HEK293 (cell line): Measurements from ENCODE around the gene MAPK8IP3.

Source experiments
- CTCF ChIA-PET: fragments of 350-600 bp; formaldehyde crosslinking; extraction: SDS; loops from one replicate; lab custom pipeline; 2021; ENCODE audit warnings: antibody characterized with exemption; lab: Yijun Ruan, JAX
- POLR2A ChIA-PET: fragments of 300-600 bp; formaldehyde crosslinking; extraction: SDS; loops from one replicate; lab custom pipeline; 2020; ENCODE audit warnings: antibody characterized with exemption, inconsistent platforms; lab: Yijun Ruan, JAX
- H3K27ac ChIP-seq: fragments of 200-500 bp; sonication (Bioruptor generic); 2 replicates; pipeline ENCODE4 v1.5.1; 2014; ENCODE audit warnings: low read depth, low read length, control low read depth, inconsistent platforms; ENCODE audit errors: extremely low read depth
- H3K36me3 ChIP-seq, 2 experiments: fragments of 200-500 bp in 1 of 2; sonication (Bioruptor generic) in 1 of 2; 1 replicate in 1 of 2; 2 replicates in 1 of 2; pipeline ENCODE4 v1.5.1; 2014 to 2017; ENCODE audit warnings: inconsistent platforms in 2 of 2, low read length in 2 of 2; ENCODE audit not compliant: control insufficient read depth in 2 of 2, insufficient read depth in 1 of 2
- H3K4me1 ChIP-seq: fragments of 200-500 bp; sonication (Bioruptor generic); 2 replicates; pipeline ENCODE4 v1.5.1; 2014; ENCODE audit warnings: mild to moderate bottlenecking, low read length, inconsistent platforms; ENCODE audit not compliant: control insufficient read depth, insufficient read depth
- H3K4me3 ChIP-seq: 2 replicates; pipeline ENCODE4 v1.5.1; 2011; ENCODE audit warnings: low read depth, mild to moderate bottlenecking, control low read depth, low read length, moderate library complexity
- H3K9me3 ChIP-seq: fragments of 200-500 bp; sonication (Bioruptor generic); 2 replicates; pipeline ENCODE4 v1.5.1; 2014; ENCODE audit warnings: low read depth, low read length, inconsistent platforms; ENCODE audit not compliant: control insufficient read depth, insufficient read depth
- BCL6B ChIP-seq: fragments of 450-650 bp; formaldehyde crosslinking; IDR thresholded peaks from 2 replicates; pipeline ENCODE4 v1.5.1; 2017; ENCODE audit warnings: missing biosample characterization, missing genetic modification characterization
- OSR2 ChIP-seq: fragments of 450-650 bp; formaldehyde crosslinking; IDR thresholded peaks from 2 replicates; pipeline ENCODE4 v1.5.1; 2016; ENCODE audit warnings: missing biosample characterization, missing genetic modification characterization
- TRIM28 ChIP-seq: IDR thresholded peaks from 2 replicates; pipeline ENCODE4 v1.6.1; 2011; ENCODE audit warnings: low read length, control low read depth, borderline replicate concordance
- ZBTB10 ChIP-seq: fragments of 450-650 bp; formaldehyde crosslinking; IDR thresholded peaks from 2 replicates; pipeline ENCODE4 v1.5.1; 2016; ENCODE audit warnings: missing biosample characterization, missing genetic modification characterization
- ZFHX2 ChIP-seq: fragments of 450-650 bp; formaldehyde crosslinking; conservative IDR thresholded peaks from 2 replicates; pipeline ENCODE4 v1.5.1; 2016; ENCODE audit warnings: missing biosample characterization, missing genetic modification characterization
- ZNF10 ChIP-seq: fragments of 450-650 bp; formaldehyde crosslinking; IDR thresholded peaks from 2 replicates; pipeline ENCODE4 v1.5.1; 2017; ENCODE audit warnings: missing biosample characterization, missing genetic modification characterization
- ZNF121 ChIP-seq: fragments of 450-650 bp; formaldehyde crosslinking; IDR thresholded peaks from 2 replicates; pipeline ENCODE4 v1.5.1; 2016; ENCODE audit warnings: missing biosample characterization, missing genetic modification characterization
- ZNF18 ChIP-seq: fragments of 450-650 bp; formaldehyde crosslinking; IDR thresholded peaks from 2 replicates; pipeline ENCODE4 v1.5.1; 2016; ENCODE audit warnings: missing biosample characterization, missing genetic modification characterization
- ZNF544 ChIP-seq: fragments of 450-650 bp; formaldehyde crosslinking; IDR thresholded peaks from 2 replicates; pipeline ENCODE4 v1.5.0; 2017; ENCODE audit warnings: missing biosample characterization, missing genetic modification characterization
- ZNF596 ChIP-seq: fragments of 450-650 bp; IDR thresholded peaks from 2 replicates; pipeline ENCODE4 v1.5.0; 2018; ENCODE audit warnings: missing biosample characterization, mild to moderate bottlenecking, missing genetic modification characterization, moderate library complexity
- TF ChIP-seq, protein P1 (sequence below): fragments of 450-650 bp; formaldehyde crosslinking; IDR thresholded peaks from 2 replicates; pipeline ENCODE4 v1.5.1; 2016; ENCODE audit warnings: missing biosample characterization, missing genetic modification characterization
- TF ChIP-seq, protein P2 (sequence below): IDR thresholded peaks from 2 replicates; pipeline ENCODE4 v1.6.1; 2011; ENCODE audit warnings: mild to moderate bottlenecking, low read depth, low read length, borderline replicate concordance
- TF ChIP-seq, protein P3 (sequence below): fragments of 450-650 bp; formaldehyde crosslinking; IDR thresholded peaks from 2 replicates; pipeline ENCODE4 v1.5.1; 2017; ENCODE audit warnings: missing biosample characterization, mild to moderate bottlenecking, missing genetic modification characterization, moderate library complexity

MAPK8IP3 gene

DNA sequence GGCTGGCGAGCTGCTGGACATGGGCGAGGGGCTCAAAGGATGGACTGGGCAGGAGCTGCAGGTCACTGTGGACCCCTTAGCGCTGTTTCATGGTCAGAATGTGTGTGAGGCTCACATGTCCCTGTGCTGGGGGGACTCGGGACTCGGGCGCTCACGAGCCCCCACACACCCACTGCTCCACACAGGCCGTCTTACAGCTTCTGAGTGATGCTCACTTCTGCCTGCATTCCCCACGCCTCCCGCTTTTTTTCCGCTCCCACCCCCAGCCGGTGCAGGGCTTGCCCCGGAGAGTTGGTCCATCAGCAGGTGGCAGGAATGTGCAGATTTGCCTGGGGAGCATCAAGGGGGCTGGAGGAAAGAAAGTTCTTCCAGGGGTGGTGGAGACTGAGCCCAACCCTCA lies 48.2 kb upstream of the MAPK8IP3 start (continued):
- TF ChIP-seq BCL6B (tag by site-specific recombination) (no peak), ZNF10 (tag by site-specific recombination) (no peak), ZBTB10 (no peak), TRIM28 (no peak), ZNF121 (tag by site-specific recombination) (no peak), ZNF544 (tag by site-specific recombination) (no peak), OSR2 (tag by site-specific recombination) (no peak), ZFHX2 (no peak), ZNF596 (tag by site-specific recombination) (no peak)
- TF ChIP-seq, protein P1, sequence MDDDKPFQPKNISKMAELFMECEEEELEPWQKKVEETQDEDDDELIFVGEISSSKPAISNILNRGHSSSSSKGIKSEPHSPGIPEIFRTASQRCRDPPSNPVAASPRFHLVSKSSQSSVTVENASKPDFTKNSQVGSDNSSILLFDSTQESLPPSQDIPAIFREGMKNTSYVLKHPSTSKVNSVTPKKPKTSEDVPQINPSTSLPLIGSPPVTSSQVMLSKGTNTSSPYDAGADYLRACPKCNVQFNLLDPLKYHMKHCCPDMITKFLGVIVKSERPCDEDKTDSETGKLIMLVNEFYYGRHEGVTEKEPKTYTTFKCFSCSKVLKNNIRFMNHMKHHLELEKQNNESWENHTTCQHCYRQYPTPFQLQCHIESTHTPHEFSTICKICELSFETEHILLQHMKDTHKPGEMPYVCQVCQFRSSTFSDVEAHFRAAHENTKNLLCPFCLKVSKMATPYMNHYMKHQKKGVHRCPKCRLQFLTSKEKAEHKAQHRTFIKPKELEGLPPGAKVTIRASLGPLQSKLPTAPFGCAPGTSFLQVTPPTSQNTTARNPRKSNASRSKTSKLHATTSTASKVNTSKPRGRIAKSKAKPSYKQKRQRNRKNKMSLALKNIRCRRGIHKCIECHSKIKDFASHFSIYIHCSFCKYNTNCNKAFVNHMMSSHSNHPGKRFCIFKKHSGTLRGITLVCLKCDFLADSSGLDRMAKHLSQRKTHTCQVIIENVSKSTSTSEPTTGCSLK, result no peak
- TF ChIP-seq, all 188 proteins: peak for 0

DNA sequence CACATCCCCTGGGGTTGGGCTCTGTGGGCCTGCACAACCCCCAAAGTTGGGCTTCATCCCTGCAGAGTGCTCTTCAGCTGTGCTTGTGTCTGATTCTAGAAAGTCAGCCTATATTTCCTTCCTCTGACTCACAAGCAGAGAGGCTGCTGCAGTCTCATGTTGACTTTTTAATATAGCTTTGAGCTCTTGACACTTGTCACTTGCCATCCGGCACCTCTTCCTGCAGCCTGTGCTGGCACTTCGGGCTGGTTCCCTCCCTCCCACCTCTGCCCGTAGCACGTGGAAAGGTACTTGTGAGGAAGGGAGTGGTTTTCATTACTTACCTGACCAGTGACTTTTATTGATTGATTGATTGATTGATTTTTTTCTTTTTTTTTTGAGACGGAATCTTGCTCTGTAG lies 47.0 kb upstream of the MAPK8IP3 start:
- TF ChIP-seq ZNF18 (tag by site-specific recombination), result 0 out of 2 replicates have a peak, but pooled peaks have one; percentile 15
- TF ChIP-seq, protein P2, sequence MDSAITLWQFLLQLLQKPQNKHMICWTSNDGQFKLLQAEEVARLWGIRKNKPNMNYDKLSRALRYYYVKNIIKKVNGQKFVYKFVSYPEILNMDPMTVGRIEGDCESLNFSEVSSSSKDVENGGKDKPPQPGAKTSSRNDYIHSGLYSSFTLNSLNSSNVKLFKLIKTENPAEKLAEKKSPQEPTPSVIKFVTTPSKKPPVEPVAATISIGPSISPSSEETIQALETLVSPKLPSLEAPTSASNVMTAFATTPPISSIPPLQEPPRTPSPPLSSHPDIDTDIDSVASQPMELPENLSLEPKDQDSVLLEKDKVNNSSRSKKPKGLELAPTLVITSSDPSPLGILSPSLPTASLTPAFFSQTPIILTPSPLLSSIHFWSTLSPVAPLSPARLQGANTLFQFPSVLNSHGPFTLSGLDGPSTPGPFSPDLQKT, result no peak
- TF ChIP-seq, protein P3, sequence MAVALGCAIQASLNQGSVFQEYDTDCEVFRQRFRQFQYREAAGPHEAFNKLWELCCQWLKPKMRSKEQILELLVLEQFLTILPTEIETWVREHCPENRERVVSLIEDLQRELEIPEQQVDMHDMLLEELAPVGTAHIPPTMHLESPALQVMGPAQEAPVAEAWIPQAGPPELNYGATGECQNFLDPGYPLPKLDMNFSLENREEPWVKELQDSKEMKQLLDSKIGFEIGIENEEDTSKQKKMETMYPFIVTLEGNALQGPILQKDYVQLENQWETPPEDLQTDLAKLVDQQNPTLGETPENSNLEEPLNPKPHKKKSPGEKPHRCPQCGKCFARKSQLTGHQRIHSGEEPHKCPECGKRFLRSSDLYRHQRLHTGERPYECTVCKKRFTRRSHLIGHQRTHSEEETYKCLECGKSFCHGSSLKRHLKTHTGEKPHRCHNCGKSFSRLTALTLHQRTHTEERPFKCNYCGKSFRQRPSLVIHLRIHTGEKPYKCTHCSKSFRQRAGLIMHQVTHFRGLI (tag by site-specific recombination), result peak; percentile 83
- POLR2A ChIA-PET, result interaction anchor here (1.1 kb wide), 1 partner anchor 19 kb away, joined by 3 read pairs; the partner anchor contains the start of gene JPT2
- CTCF ChIA-PET, result no interaction called here

More for the DNA sequence above, 47.0 kb upstream of the MAPK8IP3 start:
- Histone ChIP-seq H3K27ac (no peak overlapping the region), H3K4me3 (no peak overlapping the region), H3K9me3 (no peaks in the 10 kb centered on the region), H3K36me3 (peaks cover 13 to 92% of the 10 kb centered on the region in 2 experiments), H3K4me1 (no peaks in the 10 kb centered on the region)
